Measurements from ENCODE around the gene RRN3. TPM values are rescaled to one million over a fixed set of nuclear protein-coding genes. Genes with fewer than 3 reads are reported as not detected.
"Not testable (repeated sequence)": the region's sequence is repeated elsewhere in the genome, so short reads cannot be mapped to it uniquely, and the experiment has no call there.

RRN3 gene
- 29.9 TPM for polyA plus RNA-seq (2013)

GRCh38 chr16:15093955-15094827 lies at the start of gene RRN3:
RRN3 (minus strand) TSS chr16:15094272; CDS start chr16:15094233, 39 bp downstream.
- 1% methylated on average over 33 of the region's 56 CpGs for WGBS (ENCODE audit: insufficient coverage)
- H3K27me3 ChIP-seq (replicated peaks in 2 of 5; ENCODE audit: control insufficient read depth in 4 of 5, insufficient read depth in 5 of 5, low read length in 4 of 5); CTCF ChIA-PET: not testable (repeated sequence)

GRCh38 chr16:15143601-15144091 lies 49.6 kb upstream of the RRN3 start:
- H3K27me3 ChIP-seq (replicated peaks in 2 of 5; ENCODE audit: control insufficient read depth in 4 of 5, insufficient read depth in 5 of 5, low read length in 4 of 5); H3K9me3 ChIP-seq (ENCODE audit: control extremely low read depth in 1 of 5, control insufficient read depth in 4 of 5, insufficient read depth in 2 of 5, low read depth in 1 of 5, low read length in 4 of 5); H3K36me3 ChIP-seq (ENCODE audit: control insufficient read depth in 4 of 4, insufficient read depth in 4 of 4, low read length in 3 of 4); CTCF ChIA-PET; POLR2A ChIA-PET; H3K27ac ChIP-seq (ENCODE audit: insufficient read depth in 1 of 2, low read depth in 1 of 2, low read length in 2 of 2, poor library complexity in 1 of 2, severe bottlenecking in 2 of 2): not testable (repeated sequence)
- Histone ChIP-seq H3K4me3 (ENCODE audit: control insufficient read depth in 1 of 7, extremely low read depth in 1 of 7, insufficient read depth in 4 of 7, low read depth in 2 of 7, low read length in 6 of 7) (peak overlapping the region in 2 of 7 experiments; percentile 19 to 50), H3K4me1 (ENCODE audit: control extremely low read depth in 1 of 4, control insufficient read depth in 4 of 4, insufficient read depth in 4 of 4, low read length in 3 of 4) (peaks cover 0 to 35% (median 16%) of the 10 kb centered on the region in 4 experiments)
- WGBS (ENCODE audit: insufficient coverage) = 48% methylated on average over 12 of the region's 26 CpGs
- peak in 1 of 3 donors; percentile 32 for DNase-seq

More at GRCh38 chr16:15093955-15094827, at the start of gene RRN3:
- H3K9me3 ChIP-seq (ENCODE audit: control extremely low read depth in 1 of 5, control insufficient read depth in 4 of 5, insufficient read depth in 2 of 5, low read depth in 1 of 5, low read length in 4 of 5); POLR2A ChIA-PET: not testable (repeated sequence)
- H3K36me3 ChIP-seq (ENCODE audit: control insufficient read depth in 4 of 4, insufficient read depth in 4 of 4, low read length in 3 of 4) = peaks cover 0 to 10% (median 2%) of the 10 kb centered on the region in 4 experiments
- H3K4me1 ChIP-seq (ENCODE audit: control extremely low read depth in 1 of 4, control insufficient read depth in 4 of 4, insufficient read depth in 4 of 4, low read length in 3 of 4) = peaks cover 0 to 16% (median 7%) of the 10 kb centered on the region in 4 experiments
- peak; percentile 84 to 90 (median 87) for DNase-seq
- peak within 1 kb of the TSS; percentile 77 to 97 (median 81) for H3K4me3 ChIP-seq (ENCODE audit: control insufficient read depth in 1 of 7, extremely low read depth in 1 of 7, insufficient read depth in 4 of 7, low read depth in 2 of 7, low read length in 6 of 7)
- H3K27ac ChIP-seq (ENCODE audit: insufficient read depth in 1 of 2, low read depth in 1 of 2, low read length in 2 of 2, poor library complexity in 1 of 2, severe bottlenecking in 2 of 2) = peak within 1 kb of the TSS; percentile 66 to 86

DNA sequence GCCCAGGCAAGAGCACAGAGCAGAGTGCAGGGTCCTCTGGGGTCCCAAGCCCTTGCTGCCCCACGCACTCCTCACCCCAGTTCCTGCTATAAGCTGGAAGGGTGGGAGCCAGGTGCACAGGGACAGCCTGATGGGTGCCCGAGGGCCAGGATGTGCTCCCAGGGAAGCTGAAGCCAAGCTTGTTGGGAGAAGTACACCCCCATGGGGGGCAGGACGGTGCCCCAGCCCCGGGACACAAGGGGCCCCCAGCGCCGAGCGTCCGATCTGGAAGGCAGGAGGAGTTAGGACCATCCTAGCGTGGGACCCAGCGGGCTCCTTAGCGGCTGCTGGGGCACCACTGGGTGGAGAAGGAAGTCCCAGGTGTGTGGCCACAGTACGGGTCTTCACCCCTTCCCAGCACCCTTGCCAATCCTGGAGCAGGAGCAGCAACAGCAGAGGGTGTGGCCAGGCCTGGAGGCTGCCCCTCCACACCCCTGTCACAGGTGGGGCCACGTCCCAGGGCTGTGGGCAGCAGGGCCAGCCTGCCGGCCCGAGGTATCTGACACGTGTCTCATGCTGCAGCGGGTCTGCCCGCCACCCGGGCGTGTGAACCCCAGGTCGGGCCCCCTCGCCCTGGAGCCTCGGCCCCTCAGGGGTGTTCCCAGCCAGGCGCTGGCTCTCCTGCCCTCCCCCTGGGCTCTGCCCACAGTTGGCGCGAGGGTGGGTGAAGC lies 49.0 kb upstream of the RRN3 start:
- H3K4me1 ChIP-seq (ENCODE audit: control extremely low read depth in 1 of 4, control insufficient read depth in 4 of 4, insufficient read depth in 4 of 4, low read length in 3 of 4) = peaks cover 0 to 35% (median 16%) of the 10 kb centered on the region in 4 experiments
- 80% methylated on average over 2 of the region's 26 CpGs for WGBS (ENCODE audit: insufficient coverage)
- POLR2A ChIA-PET; H3K9me3 ChIP-seq (ENCODE audit: control extremely low read depth in 1 of 5, control insufficient read depth in 4 of 5, insufficient read depth in 2 of 5, low read depth in 1 of 5, low read length in 4 of 5); H3K27ac ChIP-seq (ENCODE audit: insufficient read depth in 1 of 2, low read depth in 1 of 2, low read length in 2 of 2, poor library complexity in 1 of 2, severe bottlenecking in 2 of 2); H3K36me3 ChIP-seq (ENCODE audit: control insufficient read depth in 4 of 4, insufficient read depth in 4 of 4, low read length in 3 of 4); H3K27me3 ChIP-seq (replicated peaks in 2 of 5; ENCODE audit: control insufficient read depth in 4 of 5, insufficient read depth in 5 of 5, low read length in 4 of 5); DNase-seq; H3K4me3 ChIP-seq (ENCODE audit: control insufficient read depth in 1 of 7, extremely low read depth in 1 of 7, insufficient read depth in 4 of 7, low read depth in 2 of 7, low read length in 6 of 7); CTCF ChIA-PET: not testable (repeated sequence)

DNA sequence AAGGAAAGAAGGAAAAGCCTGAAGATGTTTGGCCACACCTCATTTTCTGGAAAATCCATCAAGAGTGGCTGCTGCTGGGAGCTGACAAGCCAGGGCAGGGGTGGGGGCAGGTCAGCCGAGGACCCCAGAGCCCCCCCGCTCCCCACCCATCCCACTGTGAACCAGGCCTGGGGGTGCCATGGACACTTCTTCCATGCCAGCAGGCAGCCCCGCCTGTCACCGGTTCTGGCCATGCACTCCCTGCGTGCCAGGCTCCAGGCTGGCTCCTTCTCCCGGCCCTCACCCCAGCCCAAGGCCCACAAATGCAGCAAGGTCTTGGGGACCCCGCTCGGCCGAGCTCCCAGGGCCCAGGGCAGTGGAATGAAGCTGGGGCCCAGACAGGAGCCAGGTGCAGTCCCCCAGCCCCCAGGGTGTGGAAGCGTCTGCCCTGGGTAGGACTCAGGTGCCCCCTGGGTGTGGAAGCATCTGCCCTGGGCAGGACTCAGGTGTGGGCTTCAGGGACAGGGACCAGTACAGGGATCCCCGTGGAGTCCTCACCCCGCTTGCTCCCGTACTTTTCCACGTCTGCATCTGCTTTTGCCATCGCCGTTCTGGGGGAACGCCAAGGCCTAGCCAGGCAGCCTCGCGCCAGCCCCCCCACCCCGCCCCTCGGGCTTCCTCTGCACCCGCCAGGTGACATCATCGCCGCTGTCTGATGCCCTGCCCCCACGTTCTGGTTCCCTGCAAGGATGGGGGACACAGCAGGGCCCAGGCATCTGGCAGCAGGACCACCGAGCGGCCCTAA lies 48.2 kb upstream of the RRN3 start:
- DNase-seq; CTCF ChIA-PET; H3K27me3 ChIP-seq (replicated peaks in 2 of 5; ENCODE audit: control insufficient read depth in 4 of 5, insufficient read depth in 5 of 5, low read length in 4 of 5); H3K9me3 ChIP-seq (ENCODE audit: control extremely low read depth in 1 of 5, control insufficient read depth in 4 of 5, insufficient read depth in 2 of 5, low read depth in 1 of 5, low read length in 4 of 5); H3K4me3 ChIP-seq (ENCODE audit: control insufficient read depth in 1 of 7, extremely low read depth in 1 of 7, insufficient read depth in 4 of 7, low read depth in 2 of 7, low read length in 6 of 7); H3K36me3 ChIP-seq (ENCODE audit: control insufficient read depth in 4 of 4, insufficient read depth in 4 of 4, low read length in 3 of 4); POLR2A ChIA-PET; H3K27ac ChIP-seq (ENCODE audit: insufficient read depth in 1 of 2, low read depth in 1 of 2, low read length in 2 of 2, poor library complexity in 1 of 2, severe bottlenecking in 2 of 2): not testable (repeated sequence)
- H3K4me1 ChIP-seq (ENCODE audit: control extremely low read depth in 1 of 4, control insufficient read depth in 4 of 4, insufficient read depth in 4 of 4, low read length in 3 of 4) = peaks cover 0 to 35% (median 16%) of the 10 kb centered on the region in 4 experiments
- 93% methylated on average over 3 of the region's 27 CpGs for WGBS (ENCODE audit: insufficient coverage)

- ChIA-PET POLR2A (no interaction called here), CTCF (no interaction called here)
Observed at GRCh38 chr16:15141586-15141985, 47.5 kb upstream of the RRN3 start.

DNA sequence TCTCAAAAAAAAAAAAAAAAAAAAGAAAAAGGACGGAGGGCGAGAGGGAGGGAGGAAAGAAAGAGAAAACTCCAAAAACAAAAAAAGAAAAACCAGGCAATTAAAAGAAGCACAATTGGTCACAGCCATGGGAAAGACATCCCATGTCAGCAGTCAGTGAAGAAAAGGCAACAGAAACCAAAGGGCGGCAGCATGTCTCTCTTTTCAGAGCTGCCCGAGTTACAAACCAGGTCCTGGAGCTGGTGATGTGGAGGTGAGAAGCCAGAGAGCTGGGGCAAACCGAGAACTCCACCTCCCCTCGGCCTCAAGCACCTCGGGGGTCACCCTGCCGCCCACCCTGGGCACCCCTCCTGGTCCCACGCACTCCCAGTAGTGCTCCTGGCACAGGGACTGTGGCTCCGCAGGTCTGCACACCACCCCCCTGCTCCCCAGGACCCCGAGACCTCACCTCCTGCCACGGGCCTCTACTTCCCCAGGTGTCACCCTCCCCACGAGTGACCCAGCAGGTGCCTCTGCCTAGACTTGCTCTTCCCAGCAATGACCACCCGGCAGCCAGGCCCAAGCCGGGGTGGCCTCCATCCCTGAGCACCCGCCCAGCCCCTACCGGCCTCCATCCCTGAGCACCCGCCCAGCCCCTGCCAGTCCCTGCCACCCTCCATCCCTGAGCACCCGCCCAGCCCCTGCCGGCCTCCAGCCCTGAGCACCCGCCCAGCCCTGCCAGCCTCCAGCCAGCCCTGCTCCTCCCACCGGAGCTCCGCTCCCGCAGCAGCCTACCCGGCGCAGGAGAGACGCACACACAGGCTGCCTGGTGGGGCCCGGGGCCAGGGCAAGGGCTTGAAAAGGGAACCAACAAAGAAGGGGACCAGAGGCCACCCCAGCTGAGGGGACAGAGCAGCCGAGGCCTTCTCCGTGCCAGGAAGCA lies 46.6 kb upstream of the RRN3 start:
- 71% methylated on average over 15 of the region's 30 CpGs for WGBS (ENCODE audit: insufficient coverage)
- peak in 2 of 3 donors; percentile 55 to 69 for DNase-seq
- CTCF ChIA-PET; H3K27ac ChIP-seq (ENCODE audit: insufficient read depth in 1 of 2, low read depth in 1 of 2, low read length in 2 of 2, poor library complexity in 1 of 2, severe bottlenecking in 2 of 2); H3K36me3 ChIP-seq (ENCODE audit: control insufficient read depth in 4 of 4, insufficient read depth in 4 of 4, low read length in 3 of 4); H3K9me3 ChIP-seq (ENCODE audit: control extremely low read depth in 1 of 5, control insufficient read depth in 4 of 5, insufficient read depth in 2 of 5, low read depth in 1 of 5, low read length in 4 of 5); H3K27me3 ChIP-seq (replicated peaks in 2 of 5; ENCODE audit: control insufficient read depth in 4 of 5, insufficient read depth in 5 of 5, low read length in 4 of 5): not testable (repeated sequence)
- POLR2A ChIA-PET = interaction anchor here (0.8 kb wide), 1 partner anchor 525 kb away, joined by 3 read pairs; no protein-coding TSS in a partner anchor
- Histone ChIP-seq H3K4me3 (ENCODE audit: control insufficient read depth in 1 of 7, extremely low read depth in 1 of 7, insufficient read depth in 4 of 7, low read depth in 2 of 7, low read length in 6 of 7) (peak overlapping the region in 1 of 7 experiments; percentile 28), H3K4me1 (ENCODE audit: control extremely low read depth in 1 of 4, control insufficient read depth in 4 of 4, insufficient read depth in 4 of 4, low read length in 3 of 4) (peaks cover 0 to 35% (median 16%) of the 10 kb centered on the region in 4 experiments)

More at GRCh38 chr16:15141586-15141985, 47.5 kb upstream of the RRN3 start:
- no peaks in the 10 kb centered on the region for H3K27me3 ChIP-seq (replicated peaks in 2 of 5; ENCODE audit: control insufficient read depth in 4 of 5, insufficient read depth in 5 of 5, low read length in 4 of 5)
- peaks cover 0 to 35% (median 16%) of the 10 kb centered on the region in 4 experiments for H3K4me1 ChIP-seq (ENCODE audit: control extremely low read depth in 1 of 4, control insufficient read depth in 4 of 4, insufficient read depth in 4 of 4, low read length in 3 of 4)
- no peak for DNase-seq
- H3K9me3 ChIP-seq (ENCODE audit: control extremely low read depth in 1 of 5, control insufficient read depth in 4 of 5, insufficient read depth in 2 of 5, low read depth in 1 of 5, low read length in 4 of 5) = no peaks in the 10 kb centered on the region
- 98% methylated on average over 14 of the region's 15 CpGs for WGBS (ENCODE audit: insufficient coverage)
- H3K36me3 ChIP-seq (ENCODE audit: control insufficient read depth in 4 of 4, insufficient read depth in 4 of 4, low read length in 3 of 4) = no peaks in the 10 kb centered on the region
- H3K4me3 ChIP-seq (ENCODE audit: control insufficient read depth in 1 of 7, extremely low read depth in 1 of 7, insufficient read depth in 4 of 7, low read depth in 2 of 7, low read length in 6 of 7) = no peak overlapping the region
- H3K27ac ChIP-seq (ENCODE audit: insufficient read depth in 1 of 2, low read depth in 1 of 2, low read length in 2 of 2, poor library complexity in 1 of 2, severe bottlenecking in 2 of 2) = no peak overlapping the region
